22Rv1 (cell line): ENCODE data around the gene AGAP3.

Source experiments
- H3K27ac ChIP-seq: fragments of 450-650 bp; 2 replicates; pipeline ENCODE4 v1.5.1; 2017
- CTCF ChIP-seq: fragments of 450-650 bp; IDR thresholded peaks from 2 replicates; pipeline ENCODE4 v1.5.1; 2017; ENCODE audit warnings: mild to moderate bottlenecking
- ZFX ChIP-seq: fragments of 450-650 bp; IDR thresholded peaks from 2 replicates; pipeline ENCODE4 v1.6.1; 2017; ENCODE audit warnings: antibody characterized with exemption, borderline replicate concordance

Gene AGAP3

GRCh38 chr7:151076863-151077704 is 9.2 kb upstream of the AGAP3 start:
- H3K27ac ChIP-seq = peak overlapping the region; percentile 100
- TF ChIP-seq ZFX (no peak), CTCF (peak; percentile 70)

GRCh38 chr7:151077705-151078232 is 8.5 kb upstream of the AGAP3 start:
- peak overlapping the region; percentile 100 for H3K27ac ChIP-seq
- no peak for TF ChIP-seq ZFX
- TF ChIP-seq CTCF = no peak

GRCh38 chr7:151078233-151079040 is 7.8 kb upstream of the AGAP3 start:
- no peak for TF ChIP-seq CTCF
- TF ChIP-seq ZFX = no peak
- H3K27ac ChIP-seq = peak overlapping the region; percentile 100

GRCh38 chr7:151079199-151079910 is 6.9 kb upstream of the AGAP3 start:
- TF ChIP-seq CTCF = no peak
- no peak for TF ChIP-seq ZFX
- H3K27ac ChIP-seq = peak overlapping the region; percentile 100

- TF ChIP-seq ZFX (no peak), CTCF (no peak)
- peak overlapping the region; percentile 100 for H3K27ac ChIP-seq
Measured at GRCh38 chr7:151080067-151080521, 6.2 kb upstream of the AGAP3 start.

GRCh38 chr7:151080522-151081169 is 5.6 kb upstream of the AGAP3 start, which contains the start of gene FASTK:
Gene FASTK, minus strand, starts transcription at chr7:151080809. Its CDS starts 43 bp downstream, at chr7:151080766.
- H3K27ac ChIP-seq = peak within 1 kb of the TSS; percentile 100
- TF ChIP-seq ZFX (no peak), CTCF (no peak)
